GM10847 (cell line): ENCODE data around the gene RPS3.

ENCODE experiments used
- POLR2A ChIP-seq: IDR thresholded peaks from 2 replicates; pipeline ENCODE4 v1.6.1; 2011; ENCODE audit not compliant: insufficient read length; ENCODE audit errors: extremely low read depth

RPS3 gene

GRCh38 chr11:75426720-75427086, 27.4 kb downstream of the RPS3 start:
- TF ChIP-seq POLR2A: no peak

GRCh38 chr11:75427181-75427580, 27.9 kb downstream of the RPS3 start:
- TF ChIP-seq POLR2A: no peak

DNA sequence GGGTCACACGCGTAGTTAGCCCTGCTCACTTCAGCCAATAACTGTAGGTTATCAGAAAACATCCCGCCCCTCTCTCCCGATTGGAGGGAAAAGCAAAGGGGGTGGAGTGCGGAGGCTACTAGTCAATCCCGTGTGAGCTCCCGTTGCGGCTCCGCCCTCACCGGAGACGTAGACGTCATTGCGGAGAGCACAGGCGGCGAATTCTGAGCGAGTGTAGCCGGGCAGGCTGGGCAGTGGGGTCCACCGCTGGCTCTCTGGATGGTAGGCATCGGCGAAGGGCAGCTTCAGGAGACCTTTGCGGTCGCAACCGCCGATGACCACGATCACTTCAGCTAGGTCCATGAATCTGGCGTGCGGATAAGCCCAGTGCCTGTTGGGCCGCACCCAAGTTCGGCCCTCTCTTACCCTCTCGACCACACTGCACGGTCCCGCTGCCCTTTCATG, 29.0 kb downstream of the RPS3 start:
- TF ChIP-seq POLR2A: no peak

DNA sequence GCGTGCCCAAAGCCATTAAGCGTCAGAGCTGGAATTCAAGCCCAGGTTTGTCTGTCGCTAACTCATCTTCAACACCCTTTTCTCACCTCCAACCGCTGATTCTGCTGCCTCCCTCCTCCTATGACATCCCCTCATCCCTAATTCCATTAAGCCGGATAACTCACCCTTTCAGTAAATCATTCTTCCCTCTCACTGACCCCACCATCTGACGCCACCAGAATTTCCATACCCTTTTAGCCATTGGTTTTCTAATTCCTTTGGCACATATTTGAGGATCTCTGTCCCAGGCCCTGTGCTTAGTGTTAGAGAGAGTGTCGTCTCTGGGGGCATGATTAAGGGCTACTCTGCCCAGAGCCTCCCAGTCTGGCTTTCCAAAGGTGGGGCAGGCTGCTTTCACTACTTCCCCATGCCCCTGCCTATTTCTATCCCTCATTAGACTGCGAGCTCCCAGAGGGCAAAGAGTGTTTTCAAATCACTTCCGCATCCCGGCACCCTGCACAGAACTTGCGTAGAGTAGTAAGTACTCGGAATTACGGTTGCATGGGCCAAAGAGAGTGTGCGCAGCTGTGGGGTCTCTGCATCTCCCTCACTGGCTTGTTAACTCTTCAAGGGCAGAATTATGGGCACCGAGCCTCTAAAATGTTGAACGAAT, 29.8 kb downstream of the RPS3 start:
- TF ChIP-seq POLR2A: no peak

DNA sequence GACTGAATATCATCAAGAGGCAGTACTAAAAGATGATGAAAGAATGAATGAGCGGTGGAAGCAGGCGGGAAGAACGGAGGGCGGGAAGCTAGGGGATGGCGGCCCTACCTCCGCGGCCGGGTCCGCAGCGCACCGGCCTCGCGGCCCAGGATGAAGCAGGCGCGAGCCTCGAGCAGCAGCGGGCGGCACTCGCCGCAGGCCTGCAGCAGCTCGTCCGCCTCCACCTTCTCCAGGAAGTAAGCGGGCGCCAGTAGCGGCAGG, 30.3 kb downstream of the RPS3 start:
- no peak for TF ChIP-seq POLR2A

DNA sequence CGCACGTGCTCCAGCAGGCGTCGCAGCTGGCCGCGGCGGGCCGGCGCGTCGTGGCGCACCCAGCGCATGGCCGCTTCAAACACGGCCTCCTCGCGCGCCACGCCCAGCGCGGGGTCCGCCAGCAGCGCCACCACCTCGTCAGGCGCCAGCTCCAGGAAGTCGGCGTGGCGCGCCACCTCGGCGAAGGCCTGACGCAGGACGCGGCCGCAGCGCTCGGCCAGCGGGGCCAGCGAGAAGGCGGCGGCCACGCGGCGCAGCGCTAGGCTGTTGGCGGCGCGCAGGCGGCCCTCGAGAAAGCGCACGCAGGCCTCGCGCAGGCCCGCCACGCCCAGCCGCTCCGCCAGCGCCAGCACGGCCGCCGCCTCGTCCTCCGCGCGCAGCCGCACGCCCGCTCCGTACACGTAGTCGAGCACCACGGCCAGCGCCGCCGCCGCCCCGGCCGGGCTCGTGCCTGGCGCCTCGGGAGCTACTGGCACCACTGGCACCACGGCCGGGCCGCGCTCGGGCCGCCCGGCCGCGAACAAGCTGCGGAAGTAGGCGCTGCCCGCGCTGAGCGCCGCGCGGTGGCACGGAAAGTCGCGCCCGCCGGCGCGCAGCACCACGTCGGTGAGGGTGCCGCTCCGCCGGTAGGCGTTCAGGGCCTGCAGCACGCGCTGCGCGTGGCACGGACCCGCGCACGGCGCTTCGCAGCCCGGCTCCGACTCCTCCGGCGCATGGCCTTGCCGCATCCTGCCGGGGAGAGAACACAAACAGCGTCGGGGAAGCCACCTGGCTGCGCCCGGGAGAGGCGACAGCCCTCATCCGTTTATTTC, 30.8 kb downstream of the RPS3 start:
- no peak for TF ChIP-seq POLR2A

GRCh38 chr11:75430714-75431532, 31.6 kb downstream of the RPS3 start:
- no peak for TF ChIP-seq POLR2A

DNA sequence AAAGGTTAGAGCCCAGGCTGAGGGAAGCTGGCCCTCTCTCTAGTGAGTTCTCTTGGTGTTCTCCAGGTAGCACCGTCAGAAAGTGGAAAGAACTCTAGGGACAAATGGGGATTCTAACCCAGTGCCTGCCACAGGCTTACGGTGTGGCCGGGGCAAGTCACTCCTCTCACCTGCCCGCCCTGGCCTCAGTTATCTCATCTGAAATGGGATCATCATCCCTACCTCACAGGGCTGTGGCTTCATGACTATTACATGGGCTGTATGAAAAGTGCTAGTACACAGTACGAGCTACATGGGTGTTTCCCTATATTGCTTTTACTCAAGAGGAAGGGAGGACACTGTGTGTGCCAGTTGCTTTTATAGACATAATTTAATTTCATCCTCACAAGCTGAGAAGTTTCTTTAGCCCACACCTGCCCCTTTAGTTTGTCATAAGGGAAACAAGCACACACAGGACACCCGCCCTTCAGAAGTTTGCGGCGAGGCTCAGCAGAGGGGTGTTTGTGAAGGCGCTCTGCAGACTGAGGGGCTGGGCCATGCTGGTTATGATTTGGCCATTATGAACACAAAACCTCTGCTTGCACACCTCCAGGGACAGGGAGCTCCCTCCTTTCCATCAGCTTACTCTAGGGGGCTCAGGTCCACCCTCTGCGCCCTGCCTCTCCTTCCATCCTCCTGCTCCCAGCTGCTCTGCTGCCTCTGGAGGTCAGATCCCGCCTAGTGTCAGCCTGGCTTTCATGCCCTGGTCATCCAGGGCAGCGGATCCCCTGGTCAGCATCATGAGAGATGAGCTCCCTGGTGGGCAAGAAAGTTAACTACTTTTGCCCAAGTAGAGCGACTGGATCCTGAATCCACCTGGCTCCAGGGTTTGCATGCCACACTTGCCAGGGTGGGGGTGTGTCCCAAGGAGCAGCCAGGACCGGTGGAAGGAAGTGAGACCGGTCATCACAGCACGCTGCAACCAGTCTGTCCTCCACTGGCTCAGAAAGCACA, 32.5 kb downstream of the RPS3 start:
- no peak for TF ChIP-seq POLR2A

DNA sequence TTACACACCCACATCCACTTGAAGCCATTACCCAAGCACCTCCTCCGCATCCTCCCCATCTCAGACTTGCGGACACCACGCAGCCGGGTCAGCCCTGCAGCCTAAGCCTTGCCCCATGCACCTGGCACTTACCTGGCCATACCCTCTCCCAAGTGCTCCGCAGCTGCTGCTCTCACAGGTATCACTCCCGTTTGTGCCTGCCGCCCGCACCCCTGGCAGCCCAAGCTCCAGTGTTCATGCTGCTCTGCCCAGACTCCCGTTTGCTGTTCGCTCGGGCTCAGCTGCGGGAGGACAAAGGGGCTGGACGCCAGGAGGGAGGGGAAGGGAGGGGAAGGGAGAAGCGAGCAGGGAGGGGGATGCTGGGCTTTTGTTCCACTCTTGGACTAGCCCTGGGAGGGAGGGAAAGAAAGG, 33.6 kb downstream of the RPS3 start, which contains the start of gene KLHL35:
Gene KLHL35 (minus strand): TSS at position 293 of the 411 bp plus-strand sequence. CDS start 2,574 bp downstream, outside the sequence.
- TF ChIP-seq POLR2A: no peak

DNA sequence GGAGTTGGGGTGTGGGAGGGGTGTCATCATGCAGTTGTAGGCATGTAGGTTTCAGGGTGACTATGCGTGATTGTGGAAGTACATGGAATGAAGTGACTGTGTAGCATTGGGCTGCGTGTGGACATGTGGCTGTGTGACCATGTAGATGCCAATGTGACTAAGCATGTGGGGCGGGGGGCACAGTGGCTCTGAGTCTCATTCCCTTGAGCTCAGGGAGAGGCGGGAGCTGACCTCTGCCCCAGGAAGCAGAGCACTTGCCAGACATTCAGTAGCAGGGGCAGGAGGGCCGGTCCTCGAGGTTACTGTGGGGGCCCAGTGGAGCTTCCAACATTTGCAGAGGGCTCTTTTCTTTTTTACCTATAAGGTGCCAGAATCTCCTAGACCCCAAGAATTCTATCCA, 34.1 kb downstream of the RPS3 start:
- no peak for TF ChIP-seq POLR2A

DNA sequence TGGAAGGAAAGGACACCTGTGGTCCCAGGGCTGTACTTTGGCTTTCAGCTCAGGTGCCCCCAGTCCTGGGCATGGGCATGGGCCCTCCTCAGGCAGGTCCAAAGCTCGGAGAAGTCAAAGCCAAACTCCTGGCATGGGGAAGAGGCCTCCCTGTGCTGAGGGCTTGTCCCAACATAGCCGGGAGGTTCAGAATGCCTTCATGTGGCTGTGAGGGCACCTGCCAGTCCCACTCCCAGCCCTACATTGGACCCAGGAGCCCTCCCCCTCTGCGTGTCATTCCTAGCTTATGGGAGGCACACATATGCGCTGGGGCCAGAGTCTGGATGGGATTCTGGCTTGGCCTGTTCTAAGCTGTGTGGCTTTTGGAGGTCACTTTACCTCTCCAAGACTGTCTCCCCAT, 34.7 kb downstream of the RPS3 start:
- TF ChIP-seq POLR2A: no peak

- no peak for TF ChIP-seq POLR2A
These were observed 35.7 kb downstream of the RPS3 start for GRCh38 chr11:75434886-75435570.

DNA sequence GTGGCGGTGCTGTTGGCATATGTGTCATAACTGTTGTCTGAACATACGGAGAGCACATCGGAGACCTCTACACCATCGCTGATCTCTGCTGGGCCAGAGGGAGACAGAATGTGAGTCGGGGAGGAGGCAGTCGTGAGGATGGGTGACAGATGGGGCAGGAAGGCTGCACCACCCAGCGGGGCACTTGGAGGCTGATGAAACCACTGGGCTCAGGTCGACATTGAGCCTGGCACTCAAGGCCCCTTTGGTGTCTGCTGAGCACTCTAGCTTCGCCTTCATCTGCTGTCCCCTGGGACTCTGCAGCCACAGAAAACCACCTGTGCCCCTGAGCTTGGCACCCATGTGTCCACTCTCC, 36.2 kb downstream of the RPS3 start:
- TF ChIP-seq POLR2A: no peak

DNA sequence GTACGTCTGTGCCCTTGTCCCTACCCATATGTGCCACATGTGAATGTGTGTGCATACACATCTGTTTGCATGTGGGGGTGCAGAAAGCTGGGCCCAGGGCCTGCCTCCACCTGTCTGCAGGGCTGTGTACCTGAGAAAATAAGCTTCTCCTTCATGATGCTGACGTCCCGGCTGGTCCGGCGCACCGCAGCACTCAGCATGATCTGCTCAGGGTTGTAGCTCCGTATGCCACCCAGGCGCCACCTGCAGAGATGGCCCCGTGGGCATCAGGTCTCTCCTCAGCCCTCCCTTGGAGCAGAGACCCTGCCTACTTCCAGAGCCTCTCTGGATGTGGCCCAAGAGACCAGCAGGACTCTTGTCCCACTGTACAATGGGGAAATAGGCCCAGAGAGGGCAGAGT, 37.5 kb downstream of the RPS3 start:
- TF ChIP-seq POLR2A: no peak
